Stimulated activated memory B cell treated with anti-CD40 and anti-IgM and Interleukin-4, amounts not matched to agents 10 μg/mL and 1 μg/mL and 100 μg/mL, for 72 hours (primary cell): ENCODE measurements around the gene TRIM65.
A peak's percentile ranks its signal among the peaks of the same experiment; 100 is the strongest.

Experiments
- ATAC-seq: fragments of 150-1000 bp; cut with Tn5 transposase; 2 replicates; pipeline ENCODE4 v1.10.0; 2021
- H3K27ac Mint-ChIP-seq: one replicate; pipeline ENCODE4 v1.8.0; 2022; ENCODE audit warnings: mild to moderate bottlenecking, mixed read lengths
- H3K27me3 Mint-ChIP-seq: one replicate; pipeline ENCODE4 v1.8.0; 2022; ENCODE audit warnings: mixed read lengths
- H3K36me3 Mint-ChIP-seq: one replicate; pipeline ENCODE4 v1.8.0; 2022; ENCODE audit warnings: mixed read lengths
- H3K4me1 Mint-ChIP-seq: one replicate; pipeline ENCODE4 v1.8.0; 2022; ENCODE audit warnings: mixed read lengths
- H3K4me3 Mint-ChIP-seq: one replicate; pipeline ENCODE4 v1.8.0; 2022; ENCODE audit warnings: mild to moderate bottlenecking, moderate library complexity, mixed read lengths
- H3K9me3 Mint-ChIP-seq: one replicate; pipeline ENCODE4 v1.8.0; 2022; ENCODE audit warnings: mixed read lengths

Gene TRIM65

GRCh38 chr17:75908201-75908600 is 11.4 kb upstream of the TRIM65 start:
- no peak for ATAC-seq
- Mint-ChIP-seq H3K9me3 (no peaks in the 10 kb centered on the region), H3K36me3 (peaks cover 7% of the 10 kb centered on the region), H3K27me3 (no peaks in the 10 kb centered on the region), H3K4me1 (peaks cover 11% of the 10 kb centered on the region), H3K4me3 (no peak overlapping the region), H3K27ac (no peak overlapping the region)

DNA sequence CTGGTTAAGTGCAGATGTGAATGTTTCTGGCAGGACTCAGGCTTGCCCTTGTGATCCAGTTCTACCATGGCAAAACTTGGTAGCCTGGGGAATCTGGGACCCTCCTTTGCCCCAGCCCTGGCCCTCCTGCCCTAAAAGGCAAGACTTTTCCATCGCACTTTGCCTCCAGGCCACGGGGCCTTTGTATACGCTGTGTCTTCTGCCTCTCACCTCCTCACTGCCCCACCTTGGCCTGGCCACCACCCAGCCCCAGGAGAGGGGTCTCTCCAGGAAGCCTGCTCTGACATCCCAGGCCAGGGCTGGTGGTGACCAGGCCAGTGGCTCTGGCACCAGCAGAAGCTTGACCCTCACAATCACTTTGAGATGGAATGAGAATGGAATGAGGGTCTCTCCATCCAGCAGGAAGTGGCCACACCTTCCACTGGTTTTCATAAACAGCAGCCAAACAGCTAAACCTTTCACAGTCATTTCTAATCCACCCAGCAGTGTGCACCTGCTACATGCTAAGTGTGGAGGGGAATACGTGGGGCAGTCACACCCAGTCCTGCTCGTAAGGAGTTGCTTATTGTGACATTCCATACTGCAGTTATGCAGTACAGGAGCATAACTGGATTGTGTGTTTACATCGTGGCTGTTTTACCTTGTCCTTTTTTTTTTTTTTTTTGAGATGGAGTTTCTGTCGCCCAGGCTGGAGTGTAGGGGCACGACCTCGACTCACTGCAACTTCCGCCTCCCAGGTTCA is 9.6 kb upstream of the TRIM65 start:
- H3K9me3 Mint-ChIP-seq: no peaks in the 10 kb centered on the region
- peaks cover 11% of the 10 kb centered on the region for H3K4me1 Mint-ChIP-seq
- peak overlapping the region; percentile 41 for H3K4me3 Mint-ChIP-seq
- H3K27me3 Mint-ChIP-seq: no peaks in the 10 kb centered on the region
- ATAC-seq: no peak
- H3K27ac Mint-ChIP-seq: peak overlapping the region; percentile 41
- H3K36me3 Mint-ChIP-seq: peaks cover 4% of the 10 kb centered on the region

- peak; percentile 99 for ATAC-seq
- no peaks in the 10 kb centered on the region for H3K27me3 Mint-ChIP-seq
- H3K4me3 Mint-ChIP-seq: peak within 1 kb of the TSS; percentile 90
- peaks cover 13% of the 10 kb centered on the region for H3K36me3 Mint-ChIP-seq
- H3K9me3 Mint-ChIP-seq: no peaks in the 10 kb centered on the region
- peaks cover 11% of the 10 kb centered on the region for H3K4me1 Mint-ChIP-seq
- H3K27ac Mint-ChIP-seq: peak within 1 kb of the TSS; percentile 95
These were observed 8.2 kb upstream of the TRIM65 start, which contains the start of gene MRPL38 for GRCh38 chr17:75904749-75905521. MRPL38 (minus strand) TSS chr17:75904884; CDS start chr17:75904875, 9 bp downstream.

GRCh38 chr17:75902406-75902805 is 5.7 kb upstream of the TRIM65 start:
- H3K36me3 Mint-ChIP-seq: peaks cover 34% of the 10 kb centered on the region
- no peak overlapping the region for H3K27ac Mint-ChIP-seq
- H3K4me3 Mint-ChIP-seq: no peak overlapping the region
- ATAC-seq: no peak
- peaks cover 20% of the 10 kb centered on the region for H3K4me1 Mint-ChIP-seq
- no peaks in the 10 kb centered on the region for H3K27me3 Mint-ChIP-seq
- no peaks in the 10 kb centered on the region for H3K9me3 Mint-ChIP-seq

DNA sequence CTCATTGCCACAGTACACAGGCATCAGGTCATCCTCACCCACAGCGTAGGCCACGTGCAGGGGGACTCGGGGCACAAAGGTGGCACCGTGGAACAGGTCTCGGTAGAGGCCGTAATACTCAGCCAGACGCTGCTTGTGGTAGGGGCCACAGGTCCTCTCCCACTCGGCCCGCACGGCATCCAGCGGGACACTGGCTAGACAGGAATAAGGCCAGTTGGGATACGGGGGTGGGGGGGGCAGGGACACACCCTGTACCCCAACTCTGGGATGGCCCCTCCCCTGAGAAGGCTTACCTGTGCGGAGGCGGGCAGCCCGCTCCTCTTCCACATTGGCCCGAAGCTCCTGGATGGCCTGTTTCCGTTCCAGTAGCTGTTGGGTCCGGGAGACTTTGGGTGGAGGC is 5.0 kb upstream of the TRIM65 start:
- peaks cover 24% of the 10 kb centered on the region for H3K4me1 Mint-ChIP-seq
- no peak overlapping the region for H3K4me3 Mint-ChIP-seq
- ATAC-seq: no peak
- H3K27me3 Mint-ChIP-seq: no peaks in the 10 kb centered on the region
- H3K36me3 Mint-ChIP-seq: peaks cover 34% of the 10 kb centered on the region
- no peaks in the 10 kb centered on the region for H3K9me3 Mint-ChIP-seq
- H3K27ac Mint-ChIP-seq: no peak overlapping the region

DNA sequence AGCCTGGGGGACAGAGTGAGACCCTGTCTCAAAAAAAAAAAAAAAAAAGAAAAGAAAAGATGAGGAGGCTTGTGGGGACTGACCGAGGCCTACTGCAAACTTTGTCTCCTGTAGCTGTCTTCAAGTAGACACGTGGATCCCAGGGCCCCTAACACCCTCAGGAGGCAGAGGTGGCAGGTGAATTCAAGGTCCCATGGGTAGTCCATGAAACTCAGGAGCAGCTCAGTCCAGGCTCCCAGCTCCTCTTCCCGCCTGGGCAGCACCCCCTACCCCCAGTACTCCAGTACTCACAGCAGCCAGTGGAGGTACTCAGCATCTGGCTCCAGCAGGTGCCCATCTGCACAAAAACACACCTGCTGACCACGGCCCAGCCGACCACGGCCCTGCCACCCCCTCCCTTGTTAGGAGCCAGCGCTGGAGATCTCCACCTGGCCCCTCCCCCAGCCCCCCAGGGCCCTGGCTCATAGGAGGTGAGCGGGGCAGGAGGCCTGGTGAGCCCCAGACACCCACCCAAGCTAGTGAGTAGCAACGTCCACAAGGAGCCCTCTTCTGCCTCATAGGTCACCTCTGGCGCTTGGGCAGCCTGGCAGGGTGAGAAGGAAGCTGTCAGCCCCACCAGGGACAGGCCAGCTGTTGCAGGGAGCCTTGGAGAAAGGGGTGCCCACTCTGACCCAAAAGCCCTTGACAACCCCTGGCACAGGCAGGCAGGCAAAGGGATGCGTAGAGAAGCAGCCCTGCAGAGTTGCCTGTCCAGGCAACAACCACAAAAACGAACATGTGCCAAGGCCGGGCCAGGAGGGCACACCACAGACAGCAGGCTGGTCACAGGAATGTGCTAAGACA is 4.2 kb upstream of the TRIM65 start:
- peaks cover 27% of the 10 kb centered on the region for H3K4me1 Mint-ChIP-seq
- no peaks in the 10 kb centered on the region for H3K27me3 Mint-ChIP-seq
- H3K27ac Mint-ChIP-seq: no peak overlapping the region
- no peak for ATAC-seq
- H3K9me3 Mint-ChIP-seq: no peaks in the 10 kb centered on the region
- no peak overlapping the region for H3K4me3 Mint-ChIP-seq
- peaks cover 34% of the 10 kb centered on the region for H3K36me3 Mint-ChIP-seq

- peaks cover 38% of the 10 kb centered on the region for H3K36me3 Mint-ChIP-seq
- no peak for ATAC-seq
- H3K27ac Mint-ChIP-seq: no peak overlapping the region
- H3K27me3 Mint-ChIP-seq: no peaks in the 10 kb centered on the region
- H3K4me1 Mint-ChIP-seq: peaks cover 32% of the 10 kb centered on the region
- H3K9me3 Mint-ChIP-seq: no peaks in the 10 kb centered on the region
- H3K4me3 Mint-ChIP-seq: no peak overlapping the region
These were observed 3.2 kb upstream of the TRIM65 start for GRCh38 chr17:75899767-75900468.

DNA sequence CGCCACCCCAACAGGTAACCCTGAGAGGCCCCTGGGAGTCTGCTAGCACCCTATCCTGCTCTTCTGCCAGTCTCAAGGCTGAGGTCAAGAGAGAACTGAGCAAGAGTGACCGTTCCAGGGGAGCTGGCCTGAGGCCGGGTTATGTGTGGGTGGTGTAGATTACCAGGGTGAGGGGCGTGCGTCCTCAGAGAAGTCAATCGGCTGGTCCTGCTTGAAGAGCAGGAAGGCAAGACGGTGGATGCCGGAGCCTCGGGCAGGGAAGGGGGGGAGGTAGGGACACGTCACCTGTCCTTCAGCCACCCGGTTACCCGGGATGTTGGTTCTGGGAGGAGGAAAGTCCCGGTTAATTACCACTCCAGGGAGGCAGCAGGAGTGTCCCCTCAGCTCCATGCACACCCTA is 2.6 kb upstream of the TRIM65 start:
- Mint-ChIP-seq H3K36me3 (peaks cover 39% of the 10 kb centered on the region), H3K27ac (peak overlapping the region; percentile 19), H3K4me3 (no peak overlapping the region), H3K9me3 (no peaks in the 10 kb centered on the region), H3K4me1 (peaks cover 38% of the 10 kb centered on the region), H3K27me3 (no peaks in the 10 kb centered on the region)
- no peak for ATAC-seq

- H3K4me1 Mint-ChIP-seq: peaks cover 39% of the 10 kb centered on the region
- no peaks in the 10 kb centered on the region for H3K27me3 Mint-ChIP-seq
- H3K36me3 Mint-ChIP-seq: peaks cover 39% of the 10 kb centered on the region
- peak overlapping the region; percentile 19 for H3K27ac Mint-ChIP-seq
- ATAC-seq: no peak
- H3K9me3 Mint-ChIP-seq: no peaks in the 10 kb centered on the region
- no peak overlapping the region for H3K4me3 Mint-ChIP-seq
These were observed 2.0 kb upstream of the TRIM65 start for GRCh38 chr17:75898791-75899190.

GRCh38 chr17:75898065-75898464 is 1.3 kb upstream of the TRIM65 start:
- Mint-ChIP-seq H3K27ac (no peak overlapping the region), H3K4me1 (peaks cover 41% of the 10 kb centered on the region), H3K9me3 (no peaks in the 10 kb centered on the region), H3K4me3 (peak overlapping the region; percentile 65), H3K36me3 (peaks cover 39% of the 10 kb centered on the region), H3K27me3 (no peaks in the 10 kb centered on the region)
- no peak for ATAC-seq

- no peak for ATAC-seq
- Mint-ChIP-seq H3K36me3 (peaks cover 39% of the 10 kb centered on the region), H3K9me3 (no peaks in the 10 kb centered on the region), H3K27me3 (no peaks in the 10 kb centered on the region), H3K4me1 (peaks cover 41% of the 10 kb centered on the region), H3K4me3 (peak overlapping the region; percentile 65), H3K27ac (peak overlapping the region; percentile 87)
These were observed 639 bp upstream of the TRIM65 start for GRCh38 chr17:75897160-75898019.

GRCh38 chr17:75895370-75896155 is 1.2 kb downstream of the TRIM65 start:
- Mint-ChIP-seq H3K4me3 (peak overlapping the region; percentile 75), H3K4me1 (peaks cover 42% of the 10 kb centered on the region), H3K27ac (peak overlapping the region; percentile 87), H3K36me3 (peaks cover 33% of the 10 kb centered on the region), H3K9me3 (no peaks in the 10 kb centered on the region), H3K27me3 (no peaks in the 10 kb centered on the region)
- ATAC-seq: no peak

DNA sequence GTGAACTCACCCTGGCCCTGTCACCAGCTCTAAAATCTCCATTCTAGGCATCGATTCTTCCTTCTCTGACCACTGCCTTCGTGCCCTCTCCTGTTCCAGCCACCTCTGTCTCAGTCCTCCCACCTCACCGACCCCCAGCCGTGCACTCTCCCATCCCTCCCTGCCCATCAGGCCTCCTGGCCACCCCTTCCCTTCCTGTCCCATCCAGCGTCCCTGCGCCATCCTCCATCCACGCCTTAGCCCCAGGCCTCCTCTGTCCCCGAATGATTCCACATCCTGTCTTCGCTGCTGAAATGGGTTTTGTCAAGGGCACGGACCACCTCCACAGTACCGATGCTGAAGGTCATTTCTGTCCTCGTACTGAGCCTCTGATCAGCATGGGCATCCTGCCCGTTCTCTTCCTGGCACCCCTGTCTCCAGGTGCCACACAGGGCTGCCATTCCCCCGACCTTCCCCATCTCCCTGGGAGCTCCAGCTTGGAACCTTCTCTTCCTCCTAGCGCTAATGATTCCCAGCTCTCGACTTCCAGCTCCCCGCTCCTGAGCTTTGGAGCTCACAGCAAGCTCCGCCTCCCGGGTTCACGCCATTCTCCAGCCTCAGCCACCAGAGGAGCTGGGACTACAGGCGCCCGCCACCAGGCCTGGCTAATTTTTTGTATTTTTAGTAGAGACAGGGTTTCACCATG is 2.6 kb downstream of the TRIM65 start:
- peaks cover 35% of the 10 kb centered on the region for H3K36me3 Mint-ChIP-seq

More for the DNA sequence above, 2.6 kb downstream of the TRIM65 start:
- Mint-ChIP-seq H3K27ac (peak overlapping the region; percentile 87), H3K4me1 (peaks cover 47% of the 10 kb centered on the region), H3K9me3 (no peaks in the 10 kb centered on the region), H3K4me3 (peak overlapping the region; percentile 16), H3K27me3 (no peaks in the 10 kb centered on the region)
- no peak for ATAC-seq
